Erythroblast (primary cell): ENCODE data around the gene FNDC3B.

Experiments used
- GATA1 ChIP-seq: IDR thresholded peaks from 2 replicates; pipeline ENCODE4 v1.6.1; 2011; ENCODE audit warnings: low read depth, mild to moderate bottlenecking, control low read depth, low read length, moderate library complexity
- POLR2A ChIP-seq: IDR thresholded peaks from 2 replicates; pipeline ENCODE4 v1.6.1; 2011; ENCODE audit warnings: mild to moderate bottlenecking, low read length

DNA sequence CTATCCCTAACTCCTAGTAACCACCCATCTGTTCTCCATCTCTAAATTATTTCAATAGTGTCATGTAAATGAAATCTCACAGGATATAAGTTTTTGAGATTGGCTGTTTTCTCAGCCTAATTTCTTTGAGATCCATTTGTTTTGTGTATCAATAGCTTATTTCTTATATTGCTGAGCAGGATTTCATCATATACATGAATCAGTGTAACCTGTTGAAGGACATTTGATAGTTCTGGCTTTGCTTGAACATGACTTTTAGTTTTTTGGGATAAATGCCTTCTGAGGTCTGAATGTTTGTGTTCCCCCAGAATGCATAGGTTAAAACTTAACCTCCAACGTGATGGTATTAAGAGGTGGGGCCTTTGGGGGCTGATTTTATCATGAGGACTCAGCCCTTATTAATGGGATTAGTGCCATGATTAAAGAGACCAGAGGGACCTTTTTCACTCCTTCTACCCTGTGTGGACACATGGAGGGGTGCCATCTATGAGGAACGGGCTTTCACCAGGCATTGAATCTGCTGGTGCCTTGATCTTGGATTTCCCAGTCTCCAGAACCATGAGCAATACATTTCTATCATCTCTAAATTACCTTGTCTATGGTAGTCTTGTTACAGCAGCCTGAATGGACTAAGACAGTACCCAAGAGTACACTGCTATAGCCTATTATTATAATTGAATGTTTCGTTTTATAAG is 118.3 kb downstream of the FNDC3B start:
- TF ChIP-seq POLR2A (no peak), GATA1 (no peak)
